KMS-11 (cell line): Measurements from ENCODE around the gene SCPEP1.

Source experiments
- H2AFZ ChIP-seq: fragments of 200-600 bp; sonication (generic); 2 replicates; pipeline ENCODE4 v1.6.1; 2016; ENCODE audit warnings: antibody characterized with exemption, mixed run types, low read depth
- H3K27ac ChIP-seq: fragments of 200-600 bp; sonication (generic); 2 replicates; pipeline ENCODE4 v1.6.1; 2016; ENCODE audit warnings: mild to moderate bottlenecking, mixed run types
- H3K27me3 ChIP-seq: fragments of 200-600 bp; sonication (generic); 2 replicates; pipeline ENCODE4 v1.6.1; 2017; ENCODE audit warnings: mild to moderate bottlenecking, low read depth, mixed run types, moderate library complexity; ENCODE audit not compliant: insufficient read depth
- H3K36me3 ChIP-seq: fragments of 200-600 bp; sonication (generic); 2 replicates; pipeline ENCODE4 v1.6.1; 2017; ENCODE audit warnings: mild to moderate bottlenecking, mixed run types; ENCODE audit not compliant: insufficient read depth
- H3K4me1 ChIP-seq: fragments of 200-600 bp; sonication (generic); 2 replicates; pipeline ENCODE4 v1.6.1; 2016; ENCODE audit warnings: mild to moderate bottlenecking, low read depth, mixed run types; ENCODE audit not compliant: poor library complexity, severe bottlenecking
- H3K4me2 ChIP-seq: fragments of 200-600 bp; sonication (generic); 2 replicates; pipeline ENCODE4 v1.7.0; 2016; ENCODE audit warnings: mild to moderate bottlenecking, mixed run types
- H3K4me3 ChIP-seq: fragments of 200-600 bp; sonication (generic); IDR thresholded peaks from 2 replicates; pipeline ENCODE4 v1.6.1; 2017; ENCODE audit warnings: low read depth, low read length, mixed read lengths; ENCODE audit not compliant: insufficient read depth
- H3K79me2 ChIP-seq: fragments of 200-600 bp; sonication (generic); 2 replicates; pipeline ENCODE4 v1.6.1; 2016; ENCODE audit warnings: low read depth, mixed run types; ENCODE audit not compliant: insufficient read depth
- H3K9ac ChIP-seq: fragments of 200-600 bp; sonication (generic); 2 replicates; pipeline ENCODE4 v1.6.1; 2016; ENCODE audit warnings: mild to moderate bottlenecking, mixed run types
- H4K20me1 ChIP-seq: fragments of 200-600 bp; sonication (generic); 2 replicates; pipeline ENCODE4 v1.6.1; 2016; ENCODE audit warnings: mild to moderate bottlenecking, mixed run types; ENCODE audit not compliant: insufficient read depth
- CTCF ChIP-seq: fragments of 200-600 bp; sonication (generic); conservative IDR thresholded peaks from 2 replicates; pipeline ENCODE4 v1.6.1; 2017; ENCODE audit warnings: low read depth, mild to moderate bottlenecking, antibody characterized with exemption, low read length, moderate library complexity, mixed read lengths

The SCPEP1 gene

GRCh38 chr17:56945938-56946505 lies 31.9 kb upstream of the SCPEP1 start:
- TF ChIP-seq CTCF: no peak
- Histone ChIP-seq H3K4me3 (no peak overlapping the region), H4K20me1 (no peaks in the 10 kb centered on the region), H2AFZ (no peak overlapping the region), H3K27me3 (no peaks in the 10 kb centered on the region), H3K4me1 (no peaks in the 10 kb centered on the region), H3K79me2 (no peaks in the 10 kb centered on the region), H3K9ac (no peak overlapping the region), H3K36me3 (no peaks in the 10 kb centered on the region; the same call in 1 of the 2 replicates), H3K4me2 (no peak overlapping the region), H3K27ac (no peak overlapping the region)

- no peak overlapping the region for H2AFZ ChIP-seq
- H3K36me3 ChIP-seq: no peaks in the 10 kb centered on the region; the same call in 1 of the 2 replicates
- H3K27ac ChIP-seq: no peak overlapping the region
- H3K4me3 ChIP-seq: no peak overlapping the region
- H3K9ac ChIP-seq: no peak overlapping the region
- no peaks in the 10 kb centered on the region for H3K4me1 ChIP-seq
- H3K27me3 ChIP-seq: no peaks in the 10 kb centered on the region
- H3K4me2 ChIP-seq: no peak overlapping the region
- peaks cover 6% of the 10 kb centered on the region; the same call in 1 of the 2 replicates for H3K79me2 ChIP-seq
- TF ChIP-seq CTCF: no peak
- no peaks in the 10 kb centered on the region for H4K20me1 ChIP-seq
Measured at GRCh38 chr17:56947741-56948140, 30.2 kb upstream of the SCPEP1 start.

- Histone ChIP-seq H3K79me2 (peaks cover 6% of the 10 kb centered on the region; the same call in 1 of the 2 replicates), H3K4me2 (no peak overlapping the region), H3K27ac (no peak overlapping the region), H3K27me3 (no peaks in the 10 kb centered on the region), H4K20me1 (no peaks in the 10 kb centered on the region), H3K4me3 (no peak overlapping the region), H3K36me3 (no peaks in the 10 kb centered on the region; the same call in 1 of the 2 replicates), H3K4me1 (no peaks in the 10 kb centered on the region), H2AFZ (no peak overlapping the region), H3K9ac (no peak overlapping the region)
- no peak for TF ChIP-seq CTCF
Measured at GRCh38 chr17:56948491-56948890, 29.4 kb upstream of the SCPEP1 start.

GRCh38 chr17:56949595-56949994 lies 28.3 kb upstream of the SCPEP1 start:
- Histone ChIP-seq H3K79me2 (peaks cover 11% of the 10 kb centered on the region; the same call in 1 of the 2 replicates), H3K4me2 (no peak overlapping the region), H3K9ac (no peak overlapping the region), H3K4me1 (no peaks in the 10 kb centered on the region), H3K4me3 (no peak overlapping the region), H2AFZ (no peak overlapping the region), H4K20me1 (no peaks in the 10 kb centered on the region), H3K36me3 (no peaks in the 10 kb centered on the region; the same call in 1 of the 2 replicates), H3K27ac (no peak overlapping the region), H3K27me3 (no peaks in the 10 kb centered on the region)
- no peak for TF ChIP-seq CTCF
